Measurements from ENCODE around the gene STK25.

Gene STK25

DNA sequence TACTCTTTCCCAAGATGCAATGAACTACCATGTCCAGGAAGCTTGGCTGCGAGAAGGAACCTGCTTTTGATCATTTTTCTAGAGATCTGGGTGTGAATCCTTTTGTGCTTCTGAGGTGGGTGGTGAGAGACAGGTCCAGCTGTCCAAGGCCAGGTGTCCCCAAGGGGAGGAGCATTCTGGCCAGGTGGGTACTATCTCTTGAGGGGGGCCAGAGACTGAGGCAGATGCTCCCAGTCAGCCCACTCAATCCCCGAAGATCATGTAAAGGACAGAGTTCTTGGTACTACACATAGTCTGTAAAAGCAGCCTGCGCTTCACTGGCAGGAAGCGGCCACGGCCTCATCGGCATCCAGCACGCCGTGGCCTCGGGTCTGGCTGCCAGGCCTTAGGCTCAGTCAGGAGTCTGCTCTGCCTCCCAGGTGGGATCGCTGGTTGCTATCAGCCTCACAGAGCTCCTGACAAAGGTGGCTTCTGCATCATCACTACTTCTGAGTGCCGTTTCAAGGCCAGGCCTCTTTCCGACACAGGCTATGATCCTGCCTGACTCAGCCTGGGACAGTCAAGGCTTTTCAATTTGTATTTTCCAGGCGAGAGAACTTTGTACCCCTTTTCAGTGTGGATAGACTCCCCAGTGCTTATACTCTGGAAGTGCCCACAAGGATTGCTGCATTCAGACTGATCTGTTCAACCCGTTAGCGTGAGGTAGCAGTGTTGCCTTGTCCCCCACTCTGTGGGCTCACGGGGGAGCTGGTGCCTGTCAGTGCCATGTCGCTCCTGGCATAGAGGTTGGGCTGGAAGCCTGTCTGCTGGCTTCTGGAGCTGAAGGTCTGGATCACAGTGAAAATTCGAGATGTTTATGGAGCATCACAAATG, 29.1 kb downstream of the STK25 start:
- Histone ChIP-seq H3K4me1 (no peaks in the 10 kb centered on the region), H3K9me3 (no peaks in the 10 kb centered on the region), H3K4me3 (ENCODE audit: low read depth, low read length) (no peak overlapping the region), H3K36me3 (no peaks in the 10 kb centered on the region), H3K27me3 (no peaks in the 10 kb centered on the region)
- TF ChIP-seq CTCF (IDR thresholded peaks at IDR 0.05; ENCODE audit: low read depth, low read length), result no peak
- no peak for DNase-seq

DNA sequence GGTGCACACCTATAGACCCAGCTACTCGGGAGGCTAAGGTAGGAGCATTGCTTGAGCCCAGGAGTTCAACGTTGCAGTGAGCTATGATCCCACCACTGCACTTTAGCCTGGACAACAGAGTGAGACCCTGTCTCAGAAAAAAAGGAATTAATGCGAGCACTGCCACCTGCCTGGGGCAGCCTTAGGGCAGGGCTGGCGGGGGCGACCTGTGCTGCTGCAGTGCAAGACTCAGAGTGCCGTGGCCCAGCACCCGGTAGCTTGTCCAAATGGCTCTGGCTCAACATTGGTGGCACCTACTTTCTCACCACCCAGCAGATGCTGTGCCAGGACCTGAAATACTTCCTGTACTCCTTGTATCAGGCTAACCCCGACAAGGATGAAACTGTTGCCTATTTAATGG, 30.2 kb downstream of the STK25 start:
- no peak for DNase-seq
- no peak for TF ChIP-seq CTCF (IDR thresholded peaks at IDR 0.05; ENCODE audit: low read depth, low read length)
- Histone ChIP-seq H3K9me3 (no peaks in the 10 kb centered on the region), H3K36me3 (no peaks in the 10 kb centered on the region), H3K4me3 (ENCODE audit: low read depth, low read length) (no peak overlapping the region), H3K4me1 (no peaks in the 10 kb centered on the region), H3K27me3 (no peaks in the 10 kb centered on the region)

- Histone ChIP-seq H3K27me3 (no peaks in the 10 kb centered on the region), H3K4me3 (ENCODE audit: low read depth, low read length) (no peak overlapping the region), H3K9me3 (no peaks in the 10 kb centered on the region), H3K36me3 (no peaks in the 10 kb centered on the region), H3K4me1 (no peaks in the 10 kb centered on the region)
- DNase-seq, result no peak
- no peak for TF ChIP-seq CTCF (IDR thresholded peaks at IDR 0.05; ENCODE audit: low read depth, low read length)
Observed at GRCh38 chr2:241475267-241475666, 33.1 kb downstream of the STK25 start.

GRCh38 chr2:241473399-241473798, 35.0 kb downstream of the STK25 start:
- TF ChIP-seq CTCF (IDR thresholded peaks at IDR 0.05; ENCODE audit: low read depth, low read length), result no peak
- Histone ChIP-seq H3K9me3 (no peaks in the 10 kb centered on the region), H3K4me3 (ENCODE audit: low read depth, low read length) (no peak overlapping the region), H3K27me3 (no peaks in the 10 kb centered on the region), H3K36me3 (no peaks in the 10 kb centered on the region), H3K4me1 (no peaks in the 10 kb centered on the region)
- no peak for DNase-seq

- DNase-seq, result no peak
- Histone ChIP-seq H3K27me3 (no peaks in the 10 kb centered on the region), H3K36me3 (no peaks in the 10 kb centered on the region), H3K4me1 (no peaks in the 10 kb centered on the region), H3K4me3 (ENCODE audit: low read depth, low read length) (no peak overlapping the region), H3K9me3 (no peaks in the 10 kb centered on the region)
- TF ChIP-seq CTCF (IDR thresholded peaks at IDR 0.05; ENCODE audit: low read depth, low read length), result no peak
Observed at GRCh38 chr2:241469746-241470145, 38.6 kb downstream of the STK25 start.

GRCh38 chr2:241468476-241468781, 40.0 kb downstream of the STK25 start:
- DNase-seq, result no peak

More at GRCh38 chr2:241468476-241468781, 40.0 kb downstream of the STK25 start:
- no peaks in the 10 kb centered on the region for H3K27me3 ChIP-seq
- H3K4me1 ChIP-seq, result no peaks in the 10 kb centered on the region
- no peak for TF ChIP-seq CTCF (IDR thresholded peaks at IDR 0.05; ENCODE audit: low read depth, low read length)
- H3K4me3 ChIP-seq (ENCODE audit: low read depth, low read length), result no peak overlapping the region
- H3K9me3 ChIP-seq, result no peaks in the 10 kb centered on the region
- H3K36me3 ChIP-seq, result no peaks in the 10 kb centered on the region

Measured in BE2C (cell line).